Ovary (tissue), 3 donors: ENCODE data around the gene PLG.

Experiments
- CTCF ChIP-seq, 3 donors: fragments of 450-650 bp in 2 of 3; fragments of 200-600 bp in 1 of 3; IDR thresholded peaks; one replicate each; pipeline versions ENCODE4 v1.5.1 to v1.8.0; 2016 to 2022; ENCODE audit warnings: antibody characterized with exemption in 3 of 3, mild to moderate bottlenecking in 1 of 3
- EP300 ChIP-seq: sonication (generic); formaldehyde crosslinking; IDR thresholded peaks from one replicate; pipeline ENCODE4 v1.6.1; 2017; ENCODE audit warnings: antibody characterized with exemption
- POLR2A ChIP-seq: fragments of 450-650 bp; IDR thresholded peaks from one replicate; pipeline ENCODE4 v1.6.1; 2017; ENCODE audit warnings: antibody characterized with exemption, mild to moderate bottlenecking, moderate library complexity
- donor health status: DM: no; HTN: no; CAD: no.

- no peak for TF ChIP-seq CTCF (IDR thresholded peaks at IDR 0.05)
- TF ChIP-seq EP300 = no peak
- no peak for TF ChIP-seq POLR2A
Measured at GRCh38 chr6:160792708-160793107, 90.7 kb downstream of the PLG start.
